ENCODE measurements around the gene NUPR1.

DNA sequence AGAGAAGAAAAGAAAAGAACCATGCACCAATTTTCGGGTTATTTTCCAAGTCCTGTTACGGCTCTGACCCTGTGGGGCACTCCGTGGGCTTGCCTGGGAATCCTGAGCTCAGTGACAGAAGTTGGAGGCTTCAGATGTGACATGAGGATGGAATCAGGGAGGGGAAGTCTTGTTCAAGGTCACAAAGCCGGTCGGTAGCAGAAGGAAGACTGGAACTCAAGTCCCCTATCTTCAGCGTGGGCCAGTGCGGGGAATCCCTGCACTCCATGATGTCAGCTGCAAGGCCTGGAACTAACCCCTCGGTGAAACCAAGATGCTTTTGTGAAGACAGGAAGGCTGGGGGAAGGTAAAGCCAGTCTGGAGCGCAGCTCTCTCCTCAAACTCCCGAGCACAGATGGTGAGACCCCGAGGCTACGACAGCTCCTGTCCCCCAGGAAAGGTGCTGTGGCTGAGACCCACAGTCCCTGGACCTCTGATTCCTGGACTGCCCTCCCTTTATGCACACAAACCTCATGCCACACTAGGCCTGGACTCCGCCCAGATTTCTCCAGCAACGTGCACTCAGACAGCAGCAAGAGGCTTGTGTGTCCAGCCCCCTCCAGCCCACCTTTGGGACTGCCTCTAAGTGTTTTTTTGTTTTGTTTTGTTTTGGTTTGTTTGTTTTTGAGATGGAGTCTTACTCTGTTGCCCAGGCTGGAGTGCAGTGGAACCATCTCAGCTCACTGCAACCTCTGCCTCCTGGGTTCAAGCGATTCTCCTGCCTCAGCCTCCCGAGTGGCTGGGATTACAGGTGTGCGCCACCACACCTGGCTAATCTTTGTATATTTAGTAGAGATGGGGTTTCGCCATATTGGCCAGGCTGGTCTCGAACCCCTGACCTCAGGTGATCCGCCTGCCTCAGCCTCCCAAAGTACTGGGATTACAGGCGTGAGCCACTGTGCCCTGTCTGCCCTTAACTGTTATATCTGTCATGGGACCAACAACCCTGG, 26.7 kb downstream of the NUPR1 start:
- no peak for TF ChIP-seq CTCF (conservative IDR thresholded peaks at IDR 0.05; ENCODE audit: low read length)
- no peak for TF ChIP-seq EZH2phosphoT487 (IDR thresholded peaks at IDR 0.05; ENCODE audit: borderline replicate concordance, low read depth, low read length)
